Epithelial cell of proximal tubule (primary cell): ENCODE data around the gene RIMS4. TPM values are rescaled to one million over a fixed set of nuclear protein-coding genes. Genes with fewer than 3 reads are reported as not detected.

Experiments
- DNase-seq: peaks from one replicate; pipeline ENCODE4 v3.0.0-alpha.2; 2011; ENCODE audit warnings: low read depth
- H3K4me3 ChIP-seq: 2 replicates; pipeline ENCODE4 v1.5.1; 2011; ENCODE audit warnings: low read depth, mild to moderate bottlenecking, low read length
- total RNA-seq: library from RNA; depleted of rRNA; stranded (reverse); fragments of >200 nt; gene quantifications from 2 replicates; pipeline ENCODE4 v1.2.3, GENCODE V29; 2015
- TF ChIP-seq, protein P1 (sequence below): conservative IDR thresholded peaks from 2 replicates; pipeline ENCODE4 v1.5.1; 2012; ENCODE audit warnings: low read depth, mild to moderate bottlenecking, low read length

RIMS4 gene
- total RNA-seq, 1 donor from 2014 or later, result not detected

DNA sequence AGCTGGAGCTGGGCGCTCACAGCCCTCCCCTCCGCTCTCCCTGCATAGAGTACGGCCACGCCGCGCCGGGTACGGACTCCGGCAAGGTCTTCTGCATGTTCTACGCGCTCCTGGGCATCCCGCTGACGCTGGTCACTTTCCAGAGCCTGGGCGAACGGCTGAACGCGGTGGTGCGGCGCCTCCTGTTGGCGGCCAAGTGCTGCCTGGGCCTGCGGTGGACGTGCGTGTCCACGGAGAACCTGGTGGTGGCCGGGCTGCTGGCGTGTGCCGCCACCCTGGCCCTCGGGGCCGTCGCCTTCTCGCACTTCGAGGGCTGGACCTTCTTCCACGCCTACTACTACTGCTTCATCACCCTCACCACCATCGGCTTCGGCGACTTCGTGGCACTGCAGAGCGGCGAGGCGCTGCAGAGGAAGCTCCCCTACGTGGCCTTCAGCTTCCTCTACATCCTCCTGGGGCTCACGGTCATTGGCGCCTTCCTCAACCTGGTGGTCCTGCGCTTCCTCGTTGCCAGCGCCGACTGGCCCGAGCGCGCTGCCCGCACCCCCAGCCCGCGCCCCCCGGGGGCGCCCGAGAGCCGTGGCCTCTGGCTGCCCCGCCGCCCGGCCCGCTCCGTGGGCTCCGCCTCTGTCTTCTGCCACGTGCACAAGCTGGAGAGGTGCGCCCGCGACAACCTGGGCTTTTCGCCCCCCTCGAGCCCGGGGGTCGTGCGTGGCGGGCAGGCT is 60.1 kb downstream of the RIMS4 start:
- no peak overlapping the region for H3K4me3 ChIP-seq
- TF ChIP-seq, protein P1, sequence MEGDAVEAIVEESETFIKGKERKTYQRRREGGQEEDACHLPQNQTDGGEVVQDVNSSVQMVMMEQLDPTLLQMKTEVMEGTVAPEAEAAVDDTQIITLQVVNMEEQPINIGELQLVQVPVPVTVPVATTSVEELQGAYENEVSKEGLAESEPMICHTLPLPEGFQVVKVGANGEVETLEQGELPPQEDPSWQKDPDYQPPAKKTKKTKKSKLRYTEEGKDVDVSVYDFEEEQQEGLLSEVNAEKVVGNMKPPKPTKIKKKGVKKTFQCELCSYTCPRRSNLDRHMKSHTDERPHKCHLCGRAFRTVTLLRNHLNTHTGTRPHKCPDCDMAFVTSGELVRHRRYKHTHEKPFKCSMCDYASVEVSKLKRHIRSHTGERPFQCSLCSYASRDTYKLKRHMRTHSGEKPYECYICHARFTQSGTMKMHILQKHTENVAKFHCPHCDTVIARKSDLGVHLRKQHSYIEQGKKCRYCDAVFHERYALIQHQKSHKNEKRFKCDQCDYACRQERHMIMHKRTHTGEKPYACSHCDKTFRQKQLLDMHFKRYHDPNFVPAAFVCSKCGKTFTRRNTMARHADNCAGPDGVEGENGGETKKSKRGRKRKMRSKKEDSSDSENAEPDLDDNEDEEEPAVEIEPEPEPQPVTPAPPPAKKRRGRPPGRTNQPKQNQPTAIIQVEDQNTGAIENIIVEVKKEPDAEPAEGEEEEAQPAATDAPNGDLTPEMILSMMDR, result peak; percentile 14
- no peak for DNase-seq

DNA sequence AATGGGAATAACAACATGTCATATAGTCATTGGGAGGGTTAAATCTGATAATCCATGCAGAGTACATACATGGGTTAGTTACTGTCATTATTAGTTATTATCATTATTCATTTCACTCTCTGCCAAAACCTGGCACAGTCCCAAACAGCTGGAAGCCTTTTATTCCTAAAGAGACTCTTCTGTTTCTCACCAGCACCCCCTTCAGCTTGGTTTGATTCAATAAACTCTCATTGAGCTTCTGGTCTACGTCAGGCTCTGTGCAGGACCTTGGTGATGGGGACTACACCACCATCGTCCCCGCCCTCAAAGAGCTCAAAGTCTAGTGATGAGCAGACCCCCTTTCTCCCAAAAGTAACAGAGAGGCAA is 62.4 kb downstream of the RIMS4 start:
- no peak for DNase-seq
- TF ChIP-seq, protein P1, result no peak
- no peak overlapping the region for H3K4me3 ChIP-seq

DNA sequence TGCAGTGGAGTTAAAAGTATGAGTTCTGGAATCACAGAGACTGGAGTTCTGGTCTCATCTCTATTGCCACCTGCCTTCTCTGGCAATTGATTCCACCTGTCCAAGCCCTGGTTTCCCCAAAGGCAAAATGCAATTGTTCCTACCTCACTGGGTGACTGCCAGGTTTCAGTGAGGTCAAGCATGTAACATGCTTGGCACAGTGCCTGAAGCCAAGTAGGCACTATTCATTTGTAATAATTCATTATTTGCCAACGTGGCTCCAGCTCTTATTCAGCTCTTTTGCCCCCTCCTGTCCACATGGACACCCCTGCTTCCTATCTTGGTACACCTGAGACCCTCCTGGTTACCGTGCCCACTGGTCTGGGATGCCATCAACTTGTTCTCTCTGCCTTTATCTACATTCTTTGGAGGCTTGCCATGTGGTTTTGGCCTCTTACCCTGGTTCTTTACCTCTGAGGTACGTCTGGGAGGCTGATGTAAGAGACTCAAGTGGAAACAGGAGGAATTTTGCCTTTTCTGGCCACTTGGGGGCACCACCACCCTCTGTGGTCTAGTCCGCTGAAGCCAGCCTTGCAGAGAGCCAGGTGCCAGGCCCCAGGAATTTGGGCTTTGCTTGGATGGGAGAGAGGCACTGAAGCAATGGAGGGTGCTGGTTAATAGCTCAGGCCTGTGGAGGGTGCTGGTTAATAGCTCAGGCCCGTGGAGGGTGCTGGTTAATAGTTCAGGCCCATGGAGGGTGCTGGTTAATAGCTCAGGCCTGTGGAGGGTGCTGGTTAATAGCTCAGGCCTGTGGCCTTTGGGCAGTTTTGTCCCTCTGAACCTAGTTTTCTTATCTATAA is 63.0 kb downstream of the RIMS4 start:
- H3K4me3 ChIP-seq, result no peak overlapping the region

DNA sequence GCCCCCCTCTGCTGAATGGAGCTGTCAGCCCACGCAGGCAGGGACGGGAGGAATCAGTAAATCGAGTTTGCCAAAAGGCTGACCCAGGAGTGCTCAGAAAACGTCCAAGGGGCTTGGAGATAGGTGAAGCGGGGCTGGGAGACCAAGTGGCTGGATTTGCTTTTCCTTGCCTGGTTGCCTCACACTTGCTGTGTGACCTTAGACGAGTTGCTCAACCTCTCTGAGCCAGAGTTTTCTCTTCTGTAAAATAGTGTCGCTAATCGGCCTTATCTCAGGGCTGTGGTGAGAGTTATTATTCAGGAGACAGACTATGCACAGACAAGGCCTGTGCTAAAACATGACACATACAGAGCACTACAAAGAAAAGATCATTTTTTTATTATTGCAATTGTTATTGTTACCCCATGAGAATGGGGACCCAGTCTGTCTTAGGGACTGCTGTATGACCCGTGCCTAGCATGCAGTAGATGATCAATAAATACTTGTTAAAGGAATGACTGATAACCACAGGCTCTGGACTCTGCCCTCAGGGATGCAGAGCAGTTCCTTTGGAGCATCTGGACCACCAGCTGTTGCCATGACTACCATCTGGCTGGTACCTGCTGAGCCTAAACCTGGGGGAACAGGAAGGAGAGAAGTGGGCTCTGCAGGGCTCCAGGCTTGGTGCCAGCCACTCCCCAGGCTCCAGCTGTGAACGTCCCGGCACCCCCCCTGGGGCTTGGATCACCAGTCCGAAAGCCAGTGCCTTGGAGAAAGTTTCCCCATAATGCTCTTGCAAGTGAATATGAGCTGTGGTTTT is 63.8 kb downstream of the RIMS4 start:
- TF ChIP-seq, protein P1, result no peak
- peak overlapping the region; percentile 47 for H3K4me3 ChIP-seq
- no peak for DNase-seq

More for the DNA sequence above, 63.0 kb downstream of the RIMS4 start:
- TF ChIP-seq, protein P1, result peak; percentile 86
- DNase-seq, result peak; percentile 45

DNA sequence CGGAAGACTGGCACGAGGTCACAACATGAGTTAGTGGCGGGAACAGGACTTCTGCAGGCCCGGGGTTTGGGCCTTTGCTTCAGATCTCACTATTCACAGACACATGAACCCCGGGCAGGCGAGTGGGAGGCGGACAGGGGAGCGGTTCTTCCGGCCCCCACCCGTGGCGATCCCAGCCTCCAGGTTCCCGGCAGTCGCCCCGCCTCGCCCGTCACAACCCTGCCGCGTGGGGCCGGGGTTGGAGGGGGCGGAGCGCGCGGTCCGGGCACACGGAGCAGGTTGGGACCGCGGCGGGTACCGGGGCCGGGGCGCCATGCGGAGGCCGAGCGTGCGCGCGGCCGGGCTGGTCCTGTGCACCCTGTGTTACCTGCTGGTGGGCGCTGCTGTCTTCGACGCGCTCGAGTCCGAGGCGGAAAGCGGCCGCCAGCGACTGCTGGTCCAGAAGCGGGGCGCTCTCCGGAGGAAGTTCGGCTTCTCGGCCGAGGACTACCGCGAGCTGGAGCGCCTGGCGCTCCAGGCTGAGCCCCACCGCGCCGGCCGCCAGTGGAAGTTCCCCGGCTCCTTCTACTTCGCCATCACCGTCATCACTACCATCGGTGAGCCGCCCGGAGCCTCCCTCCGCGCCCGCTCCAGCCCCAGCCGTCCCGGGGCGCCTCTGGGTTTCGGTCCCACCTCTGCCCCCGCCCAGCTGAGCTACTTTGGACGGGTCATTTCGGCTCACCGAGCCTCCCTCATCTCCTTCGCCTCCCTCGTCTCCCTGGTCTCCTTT is 64.6 kb downstream of the RIMS4 start, which contains the start of gene KCNK15:
Gene KCNK15, plus strand, starts transcription at position 268 of the 769 bp plus-strand sequence. Its CDS starts 46 bp downstream, at position 314.
- DNase-seq, result no peak
- TF ChIP-seq, protein P1, result no peak
- peak within 1 kb of the TSS; percentile 47 for H3K4me3 ChIP-seq

DNA sequence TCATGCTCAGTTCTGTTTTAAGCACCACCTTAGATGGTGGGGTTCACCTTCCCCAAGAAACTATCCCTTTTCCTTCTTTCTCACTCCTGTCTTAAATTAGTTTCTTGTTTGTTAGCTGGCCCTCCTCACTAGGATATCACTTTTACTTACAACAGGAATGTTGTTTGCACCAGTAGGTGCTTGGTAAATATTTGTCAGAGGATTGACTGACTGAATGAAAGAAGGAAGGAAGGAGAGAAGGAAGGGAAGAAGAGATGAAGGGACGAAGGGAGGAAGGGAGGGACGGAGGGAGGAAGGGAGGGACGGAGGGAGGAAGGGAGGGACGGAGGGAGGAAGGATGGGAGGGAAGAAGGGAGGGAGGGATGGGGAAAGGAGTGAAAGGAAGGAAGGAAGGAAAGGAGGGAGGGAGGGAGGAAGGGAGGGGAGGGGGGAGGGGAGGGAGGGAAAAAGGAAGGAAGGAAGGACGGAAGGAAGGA is 65.2 kb downstream of the RIMS4 start:
- H3K4me3 ChIP-seq, result no peak overlapping the region
- DNase-seq, result no peak
- TF ChIP-seq, protein P1, result no peak
